Measurements from ENCODE around the gene VRK1.

GRCh38 chr14:96867634-96868033 lies 70.5 kb downstream of the VRK1 start:
- TF ChIP-seq CTCF (conservative IDR thresholded peaks at IDR 0.05; ENCODE audit: low read length): no peak
- no peak for TF ChIP-seq EZH2phosphoT487 (IDR thresholded peaks at IDR 0.05; ENCODE audit: borderline replicate concordance, low read depth, low read length)
